ENCODE data around the gene LIMS2. TPM values are rescaled to one million over a fixed set of nuclear protein-coding genes. Genes with fewer than 3 reads are reported as not detected.

The LIMS2 gene
- total RNA-seq, 4 donors from 2014 or later: 34.5 to 198 (median 91.3) TPM

- H3K4me1 ChIP-seq: no peaks in the 10 kb centered on the region
- H3K4me3 ChIP-seq: no peak overlapping the region
- 76 to 86% methylated on average over 3 to 8 of the region's 8 CpGs for WGBS, 2 donors (ENCODE audit: low coverage in 1 of 2)
- H3K27ac ChIP-seq: no peak overlapping the region
- in situ Hi-C loops (cut with MboI; ENCODE audit: low pct_ligation_motif_present in 1 of 4, low pct_unique_long_range_greater_than_20kb in 1 of 4, low sequenced_read_pairs in 3 of 4) (no loop called here), intact Hi-C loops (cut with DNase I; ENCODE audit: low total_unique reads) (loop anchor here (5.0 kb wide), 1 partner anchor 102 kb away; no protein-coding TSS in a partner anchor)
- H3K36me3 ChIP-seq: no peaks in the 10 kb centered on the region
- no peak for DNase-seq
- no peaks in the 10 kb centered on the region for H3K27me3 ChIP-seq
- no peaks in the 10 kb centered on the region for H3K9me3 ChIP-seq
- TF ChIP-seq CTCF (IDR thresholded peaks at IDR 0.05) (no peak), EP300 (IDR thresholded peaks at IDR 0.05; ENCODE audit: low read depth) (no peak), POLR2AphosphoS5 (IDR thresholded peaks at IDR 0.05) (no peak), POLR2A (IDR thresholded peaks at IDR 0.05) (no peak)
Observed at GRCh38 chr2:127590386-127591190, 84.7 kb downstream of the LIMS2 start.

- in situ Hi-C loops (cut with MboI; ENCODE audit: low pct_ligation_motif_present in 1 of 4, low pct_unique_long_range_greater_than_20kb in 1 of 4, low sequenced_read_pairs in 3 of 4) (no loop called here), intact Hi-C loops (cut with DNase I; ENCODE audit: low total_unique reads) (loop anchor here (5.0 kb wide), 1 partner anchor 102 kb away; no protein-coding TSS in a partner anchor)
- DNase-seq: no peak
- TF ChIP-seq POLR2AphosphoS5 (IDR thresholded peaks at IDR 0.05) (no peak), CTCF (IDR thresholded peaks at IDR 0.05) (no peak), EP300 (IDR thresholded peaks at IDR 0.05; ENCODE audit: low read depth) (no peak), POLR2A (IDR thresholded peaks at IDR 0.05) (no peak)
- Histone ChIP-seq H3K27ac (no peak overlapping the region), H3K27me3 (no peaks in the 10 kb centered on the region), H3K4me3 (no peak overlapping the region), H3K9me3 (no peaks in the 10 kb centered on the region), H3K36me3 (no peaks in the 10 kb centered on the region), H3K4me1 (no peaks in the 10 kb centered on the region)
- 83% methylated on average over 5 of the region's 5 CpGs; no CpG with 5 or more reads in 1 of the 2 donors for WGBS, 2 donors (ENCODE audit: low coverage in 1 of 2)
Observed at GRCh38 chr2:127589841-127590240, 85.5 kb downstream of the LIMS2 start.

- no peaks in the 10 kb centered on the region for H3K4me1 ChIP-seq
- H3K4me3 ChIP-seq: no peak overlapping the region
- 82% methylated on average over 3 of the region's 3 CpGs; no CpG with 5 or more reads in 1 of the 2 donors for WGBS, 2 donors (ENCODE audit: low coverage in 1 of 2)
- no peaks in the 10 kb centered on the region for H3K9me3 ChIP-seq
- H3K27ac ChIP-seq: no peak overlapping the region
- no peaks in the 10 kb centered on the region for H3K36me3 ChIP-seq
- no peaks in the 10 kb centered on the region for H3K27me3 ChIP-seq
- in situ Hi-C loops (cut with MboI; ENCODE audit: low pct_ligation_motif_present in 1 of 4, low pct_unique_long_range_greater_than_20kb in 1 of 4, low sequenced_read_pairs in 3 of 4) (no loop called here), intact Hi-C loops (cut with DNase I; ENCODE audit: low total_unique reads) (no loop called here)
- no peak for TF ChIP-seq CTCF (IDR thresholded peaks at IDR 0.05)
- no peak for TF ChIP-seq POLR2A (IDR thresholded peaks at IDR 0.05)
- no peak for TF ChIP-seq EP300 (IDR thresholded peaks at IDR 0.05; ENCODE audit: low read depth)
- no peak for TF ChIP-seq POLR2AphosphoS5 (IDR thresholded peaks at IDR 0.05)
- DNase-seq: no peak
Observed at GRCh38 chr2:127589358-127589757, 86.0 kb downstream of the LIMS2 start.

Other genes with a start within 250 kb of the LIMS2 start
- 100 to 1,000 TPM in 1 of 4 donors, 10 to 100 TPM in 3; 27.3 to 139 (median 45.4) TPM for gene IWS1, start 149.0 kb downstream of the LIMS2 start, total RNA-seq
- 100 to 1,000 TPM; 242 to 637 (median 280) TPM for gene MYO7B, start 139.8 kb downstream of the LIMS2 start, total RNA-seq
- under 1 TPM in 1 of 4 donors, not detected in 3; 0.14 TPM for gene GPR17, start 29.4 kb downstream of the LIMS2 start, total RNA-seq
- 10 to 100 TPM in 1 of 4 donors, 1 to 10 TPM in 3; 6.8 to 13.7 (median 8.3) TPM for gene SFT2D3, start 26.0 kb upstream of the LIMS2 start, total RNA-seq
- gene WDR33, start 135.6 kb upstream of the LIMS2 start, total RNA-seq: 10 to 100 TPM; 35.2 to 48.0 (median 36.6) TPM
- gene POLR2D, start 182.6 kb upstream of the LIMS2 start, total RNA-seq: 10 to 100 TPM in 3 of 4 donors, 1 to 10 TPM in 1; 7.6 to 21.9 (median 11.6) TPM
- 10 to 100 TPM in 3 of 4 donors, 1 to 10 TPM in 1; 6.6 to 18.3 (median 12.9) TPM for gene AMMECR1L, start 210.4 kb upstream of the LIMS2 start, total RNA-seq

Data from transverse colon (tissue), 4 donors.